Measurements from ENCODE around the gene RTN4RL2. TPM values are rescaled to one million over a fixed set of nuclear protein-coding genes. Genes with fewer than 3 reads are reported as not detected.

RTN4RL2 gene
- total and polyA plus RNA-seq, 2 donors: 0.58 to 1.4 TPM

GRCh38 chr11:57461841-57462489 lies 1.6 kb downstream of the RTN4RL2 start:
- Histone ChIP-seq H3K4me1 (ENCODE audit: insufficient read depth) (no peaks in the 10 kb centered on the region), H3K27ac (ENCODE audit: low read depth) (no peak overlapping the region), H3K4me3 (ENCODE audit: low read depth, low read length) (no peak overlapping the region), H3K36me3 (ENCODE audit: insufficient read depth) (no peaks in the 10 kb centered on the region)
- WGBS: 56% methylated on average over 16 of the region's 16 CpGs
- no peak for DNase-seq (ENCODE audit: extremely low spot score)

GRCh38 chr11:57462597-57462996 lies 2.3 kb downstream of the RTN4RL2 start:
- 94% methylated on average over 3 of the region's 3 CpGs for WGBS

GRCh38 chr11:57463671-57464538 lies 3.6 kb downstream of the RTN4RL2 start:
- no peak overlapping the region for H3K4me3 ChIP-seq (ENCODE audit: low read depth, low read length)
- H3K36me3 ChIP-seq (ENCODE audit: insufficient read depth): no peaks in the 10 kb centered on the region
- no peaks in the 10 kb centered on the region for H3K4me1 ChIP-seq (ENCODE audit: insufficient read depth)
- no peak overlapping the region for H3K27ac ChIP-seq (ENCODE audit: low read depth)
- DNase-seq (ENCODE audit: extremely low spot score): no peak
- 59% methylated on average over 14 of the region's 14 CpGs for WGBS

More at GRCh38 chr11:57462597-57462996, 2.3 kb downstream of the RTN4RL2 start:
- no peaks in the 10 kb centered on the region for H3K4me1 ChIP-seq (ENCODE audit: insufficient read depth)
- H3K27ac ChIP-seq (ENCODE audit: low read depth): no peak overlapping the region
- H3K4me3 ChIP-seq (ENCODE audit: low read depth, low read length): no peak overlapping the region
- no peak for DNase-seq (ENCODE audit: extremely low spot score)
- H3K36me3 ChIP-seq (ENCODE audit: insufficient read depth): no peaks in the 10 kb centered on the region

- DNase-seq (ENCODE audit: extremely low spot score): no peak
- H3K27ac ChIP-seq (ENCODE audit: low read depth): no peak overlapping the region
- H3K36me3 ChIP-seq (ENCODE audit: insufficient read depth): no peaks in the 10 kb centered on the region
- no peak overlapping the region for H3K4me3 ChIP-seq (ENCODE audit: low read depth, low read length)
- 50% methylated on average over 30 of the region's 30 CpGs for WGBS
- H3K4me1 ChIP-seq (ENCODE audit: insufficient read depth): no peaks in the 10 kb centered on the region
Observed at GRCh38 chr11:57464539-57465181, 4.3 kb downstream of the RTN4RL2 start.

- no peak overlapping the region for H3K27ac ChIP-seq (ENCODE audit: low read depth)
- DNase-seq (ENCODE audit: extremely low spot score): no peak
- H3K36me3 ChIP-seq (ENCODE audit: insufficient read depth): no peaks in the 10 kb centered on the region
- WGBS: 60% methylated on average over 4 of the region's 4 CpGs
- no peaks in the 10 kb centered on the region for H3K4me1 ChIP-seq (ENCODE audit: insufficient read depth)
- H3K4me3 ChIP-seq (ENCODE audit: low read depth, low read length): no peak overlapping the region
Observed at GRCh38 chr11:57466680-57467079, 6.4 kb downstream of the RTN4RL2 start.

- 68% methylated on average over 23 of the region's 23 CpGs for WGBS
- no peak for DNase-seq (ENCODE audit: extremely low spot score)
- Histone ChIP-seq H3K36me3 (ENCODE audit: insufficient read depth) (no peaks in the 10 kb centered on the region), H3K27ac (ENCODE audit: low read depth) (no peak overlapping the region), H3K4me1 (ENCODE audit: insufficient read depth) (no peaks in the 10 kb centered on the region), H3K4me3 (ENCODE audit: low read depth, low read length) (no peak overlapping the region)
Observed at GRCh38 chr11:57467508-57468157, 7.3 kb downstream of the RTN4RL2 start.

- no peak overlapping the region for H3K27ac ChIP-seq (ENCODE audit: low read depth)
Observed at GRCh38 chr11:57468276-57468675, 7.9 kb downstream of the RTN4RL2 start.

GRCh38 chr11:57469268-57469667 lies 8.9 kb downstream of the RTN4RL2 start:
- no peak overlapping the region for H3K27ac ChIP-seq (ENCODE audit: low read depth)
- no peaks in the 10 kb centered on the region for H3K36me3 ChIP-seq (ENCODE audit: insufficient read depth)
- H3K4me1 ChIP-seq (ENCODE audit: insufficient read depth): no peaks in the 10 kb centered on the region
- H3K4me3 ChIP-seq (ENCODE audit: low read depth, low read length): no peak overlapping the region
- DNase-seq (ENCODE audit: extremely low spot score): no peak
- 81% methylated on average over 5 of the region's 5 CpGs for WGBS

More at GRCh38 chr11:57468276-57468675, 7.9 kb downstream of the RTN4RL2 start:
- no peak overlapping the region for H3K4me3 ChIP-seq (ENCODE audit: low read depth, low read length)
- no peaks in the 10 kb centered on the region for H3K36me3 ChIP-seq (ENCODE audit: insufficient read depth)
- DNase-seq (ENCODE audit: extremely low spot score): no peak
- no peaks in the 10 kb centered on the region for H3K4me1 ChIP-seq (ENCODE audit: insufficient read depth)
- 60% methylated on average over 4 of the region's 4 CpGs for WGBS

- H3K36me3 ChIP-seq (ENCODE audit: insufficient read depth): no peaks in the 10 kb centered on the region
- 92% methylated on average over 3 of the region's 3 CpGs for WGBS
- H3K4me1 ChIP-seq (ENCODE audit: insufficient read depth): peaks cover 3% of the 10 kb centered on the region
- no peak for DNase-seq (ENCODE audit: extremely low spot score)
- H3K27ac ChIP-seq (ENCODE audit: low read depth): no peak overlapping the region
- no peak overlapping the region for H3K4me3 ChIP-seq (ENCODE audit: low read depth, low read length)
Observed at GRCh38 chr11:57471496-57471895, 11.2 kb downstream of the RTN4RL2 start.

GRCh38 chr11:57473285-57473841 lies 13.0 kb downstream of the RTN4RL2 start:
- no peak overlapping the region for H3K27ac ChIP-seq (ENCODE audit: low read depth)
- DNase-seq (ENCODE audit: extremely low spot score): no peak

GRCh38 chr11:57474017-57474802 lies 13.9 kb downstream of the RTN4RL2 start:
- peaks cover 3% of the 10 kb centered on the region for H3K4me1 ChIP-seq (ENCODE audit: insufficient read depth)
- DNase-seq (ENCODE audit: extremely low spot score): no peak
- H3K27ac ChIP-seq (ENCODE audit: low read depth): no peak overlapping the region
- WGBS: 55% methylated on average over 9 of the region's 9 CpGs
- H3K36me3 ChIP-seq (ENCODE audit: insufficient read depth): no peaks in the 10 kb centered on the region
- H3K4me3 ChIP-seq (ENCODE audit: low read depth, low read length): no peak overlapping the region

More at GRCh38 chr11:57473285-57473841, 13.0 kb downstream of the RTN4RL2 start:
- no peaks in the 10 kb centered on the region for H3K36me3 ChIP-seq (ENCODE audit: insufficient read depth)
- peaks cover 3% of the 10 kb centered on the region for H3K4me1 ChIP-seq (ENCODE audit: insufficient read depth)
- H3K4me3 ChIP-seq (ENCODE audit: low read depth, low read length): no peak overlapping the region
- 48% methylated on average over 6 of the region's 6 CpGs for WGBS

GRCh38 chr11:57474803-57475115 lies 14.4 kb downstream of the RTN4RL2 start:
- H3K4me3 ChIP-seq (ENCODE audit: low read depth, low read length): no peak overlapping the region
- no peak for DNase-seq (ENCODE audit: extremely low spot score)
- no peak overlapping the region for H3K27ac ChIP-seq (ENCODE audit: low read depth)
- H3K36me3 ChIP-seq (ENCODE audit: insufficient read depth): no peaks in the 10 kb centered on the region
- WGBS: 74% methylated on average over 5 of the region's 5 CpGs
- peaks cover 3% of the 10 kb centered on the region for H3K4me1 ChIP-seq (ENCODE audit: insufficient read depth)

GRCh38 chr11:57475191-57475590 lies 14.9 kb downstream of the RTN4RL2 start:
- Histone ChIP-seq H3K4me1 (ENCODE audit: insufficient read depth) (peaks cover 3% of the 10 kb centered on the region), H3K27ac (ENCODE audit: low read depth) (no peak overlapping the region), H3K4me3 (ENCODE audit: low read depth, low read length) (no peak overlapping the region), H3K36me3 (ENCODE audit: insufficient read depth) (no peaks in the 10 kb centered on the region)
- WGBS: 38% methylated on average over 1 of the region's 1 CpG
- DNase-seq (ENCODE audit: extremely low spot score): no peak

All from urinary bladder (tissue), 4 donors.